HUES64 (cell line): ENCODE results near the gene SLC39A6.

Source experiments
- H3K27ac ChIP-seq: 2 replicates; pipeline ENCODE4 v1.7.0; 2013; ENCODE audit warnings: low read depth, low read length, inconsistent platforms
- H3K27me3 ChIP-seq: 2 replicates; pipeline ENCODE4 v1.6.1; 2013; ENCODE audit warnings: mild to moderate bottlenecking, low read length; ENCODE audit not compliant: insufficient read depth
- H3K36me3 ChIP-seq: 2 replicates; pipeline ENCODE4 v1.6.1; 2013; ENCODE audit warnings: mild to moderate bottlenecking, low read length; ENCODE audit not compliant: insufficient read depth
- H3K4me1 ChIP-seq: 2 replicates; pipeline ENCODE4 v1.6.1; 2013; ENCODE audit warnings: mild to moderate bottlenecking, low read length, moderate library complexity; ENCODE audit not compliant: insufficient read depth
- H3K4me3 ChIP-seq: 2 replicates; pipeline ENCODE4 v1.5.1; 2013; ENCODE audit warnings: mild to moderate bottlenecking, low read length, moderate library complexity
- H3K9ac ChIP-seq: 2 replicates; pipeline ENCODE4 v1.6.1; 2013; ENCODE audit warnings: mild to moderate bottlenecking, low read depth, low read length
- H3K9me3 ChIP-seq: 2 replicates; pipeline ENCODE4 v1.6.1; 2013; ENCODE audit warnings: low read depth, low read length; ENCODE audit not compliant: insufficient read depth
- WGBS: fragments of 150-250, 120-280 bp; methylation state at CpG from one replicate; pipeline ENCODE4 v1.1.7; 2013; ENCODE audit warnings: missing lambda C conversion rate; 5-methylcytosine and 5-hydroxymethylcytosine counted together

The SLC39A6 gene

GRCh38 chr18:36158266-36158867 lies 29.2 kb upstream of the SLC39A6 start:
- H3K27me3 ChIP-seq = no peaks in the 10 kb centered on the region
- no peak overlapping the region for H3K9ac ChIP-seq
- no peaks in the 10 kb centered on the region for H3K4me1 ChIP-seq
- no peak overlapping the region for H3K4me3 ChIP-seq
- no peaks in the 10 kb centered on the region for H3K9me3 ChIP-seq
- no peak overlapping the region for H3K27ac ChIP-seq
- H3K36me3 ChIP-seq = peaks cover 100% of the 10 kb centered on the region
- WGBS = 93% methylated on average over 5 of the region's 5 CpGs

DNA sequence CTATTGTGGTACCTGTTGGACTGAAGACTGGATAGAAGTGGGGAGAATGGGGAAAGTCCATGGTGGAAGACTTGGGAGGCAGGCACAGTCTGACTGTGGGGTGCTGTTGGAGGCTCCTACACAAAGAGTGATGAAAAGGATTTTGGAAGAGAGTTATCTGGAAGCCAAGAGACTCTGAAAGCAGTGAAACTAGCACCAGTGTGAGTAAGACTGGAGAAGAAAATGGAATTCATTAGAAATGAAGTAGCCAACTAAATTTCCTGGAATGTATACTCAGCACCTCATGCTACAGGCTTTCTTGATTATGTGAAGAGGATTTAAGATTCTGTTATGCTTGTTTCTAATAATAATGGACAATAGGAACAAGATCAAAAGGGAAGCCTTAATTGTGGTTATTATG lies 28.3 kb upstream of the SLC39A6 start:
- no peak overlapping the region for H3K27ac ChIP-seq
- no peak overlapping the region for H3K4me3 ChIP-seq
- peaks cover 100% of the 10 kb centered on the region for H3K36me3 ChIP-seq
- no peaks in the 10 kb centered on the region for H3K9me3 ChIP-seq
- H3K4me1 ChIP-seq = no peaks in the 10 kb centered on the region
- H3K9ac ChIP-seq = no peak overlapping the region
- H3K27me3 ChIP-seq = no peaks in the 10 kb centered on the region

DNA sequence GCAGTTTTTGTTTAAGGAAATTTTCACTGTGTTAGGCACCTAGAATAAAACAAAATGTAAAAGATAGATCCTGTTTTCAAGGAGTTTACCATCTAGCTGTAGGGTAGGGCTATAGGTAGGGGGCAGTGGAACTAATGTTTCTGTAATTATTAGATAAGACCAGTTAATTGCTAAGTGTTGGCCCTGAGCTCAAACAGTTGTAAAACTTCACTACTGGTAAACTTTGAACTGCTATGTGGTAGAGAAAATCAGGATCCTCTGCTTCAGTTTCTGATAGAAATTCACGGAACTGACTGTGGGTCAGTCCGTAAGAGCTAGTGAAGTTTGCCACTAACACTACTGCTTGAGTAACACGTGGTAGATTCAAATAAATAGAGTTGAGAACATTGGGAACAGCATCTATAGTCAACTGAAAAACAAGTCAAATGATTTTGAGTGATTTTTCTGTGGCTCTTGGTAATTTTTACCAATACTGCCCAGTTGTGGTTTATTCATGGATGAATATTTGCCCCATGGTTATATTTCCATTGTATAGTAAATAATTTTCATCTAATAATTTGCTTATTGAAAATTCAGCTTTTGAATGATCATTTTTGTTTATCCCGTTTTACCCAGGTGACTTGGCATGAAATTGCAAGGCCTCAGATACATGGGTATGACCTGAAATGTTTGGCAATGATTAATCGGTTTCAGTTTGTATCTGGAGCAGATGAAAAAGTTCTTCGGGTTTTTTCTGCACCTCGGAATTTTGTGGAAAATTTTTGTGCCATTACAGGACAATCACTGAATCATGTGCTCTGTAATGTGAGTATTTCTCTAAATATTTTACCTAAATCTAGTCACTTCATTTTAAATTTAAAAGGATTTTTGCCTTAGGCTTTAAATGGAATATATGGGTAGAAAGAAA lies 27.0 kb upstream of the SLC39A6 start:
- WGBS = 93% methylated on average over 7 of the region's 7 CpGs
- H3K9me3 ChIP-seq = no peaks in the 10 kb centered on the region
- H3K4me3 ChIP-seq = no peak overlapping the region
- no peaks in the 10 kb centered on the region for H3K27me3 ChIP-seq
- H3K36me3 ChIP-seq = peaks cover 100% of the 10 kb centered on the region
- no peak overlapping the region for H3K9ac ChIP-seq
- no peak overlapping the region for H3K27ac ChIP-seq
- H3K4me1 ChIP-seq = no peaks in the 10 kb centered on the region

DNA sequence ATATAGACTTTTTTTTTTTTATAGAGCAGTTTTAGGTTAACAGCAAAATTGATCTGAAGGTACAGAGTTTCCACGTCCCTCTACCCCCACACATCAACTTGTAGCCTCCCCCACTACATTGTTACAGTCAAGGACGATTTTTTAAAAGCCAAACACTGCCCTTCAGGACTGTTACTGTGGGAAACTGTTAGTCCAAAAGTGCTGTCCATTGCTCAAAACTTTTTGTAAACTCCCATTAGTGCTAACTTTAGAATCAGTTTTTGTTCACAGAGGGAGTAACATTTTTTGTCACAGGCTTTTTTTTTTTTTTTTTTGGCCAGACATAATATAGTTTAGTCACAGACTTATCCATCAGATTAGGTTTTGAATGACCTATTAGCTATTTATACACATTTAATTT lies 24.6 kb upstream of the SLC39A6 start:
- no peak overlapping the region for H3K4me3 ChIP-seq
- no peaks in the 10 kb centered on the region for H3K27me3 ChIP-seq
- H3K9ac ChIP-seq = no peak overlapping the region
- H3K36me3 ChIP-seq = peaks cover 100% of the 10 kb centered on the region
- no peaks in the 10 kb centered on the region for H3K9me3 ChIP-seq
- no peaks in the 10 kb centered on the region for H3K4me1 ChIP-seq
- H3K27ac ChIP-seq = no peak overlapping the region
- WGBS = 88% methylated on average over 2 of the region's 2 CpGs

- Histone ChIP-seq H3K27ac (no peak overlapping the region), H3K36me3 (peaks cover 100% of the 10 kb centered on the region), H3K27me3 (no peaks in the 10 kb centered on the region), H3K4me1 (no peaks in the 10 kb centered on the region), H3K9me3 (no peaks in the 10 kb centered on the region), H3K4me3 (no peak overlapping the region), H3K9ac (no peak overlapping the region)
- 99% methylated on average over 4 of the region's 4 CpGs for WGBS
These were observed 24.1 kb upstream of the SLC39A6 start for GRCh38 chr18:36153203-36153602.

- no peak overlapping the region for H3K27ac ChIP-seq
- no peaks in the 10 kb centered on the region for H3K27me3 ChIP-seq
- H3K36me3 ChIP-seq = peaks cover 99% of the 10 kb centered on the region
- H3K4me1 ChIP-seq = no peaks in the 10 kb centered on the region
- H3K9ac ChIP-seq = no peak overlapping the region
- no peak overlapping the region for H3K4me3 ChIP-seq
- H3K9me3 ChIP-seq = no peaks in the 10 kb centered on the region
- WGBS = 100% methylated on average over 1 of the region's 1 CpG
These were observed 23.6 kb upstream of the SLC39A6 start for GRCh38 chr18:36152781-36153180.

DNA sequence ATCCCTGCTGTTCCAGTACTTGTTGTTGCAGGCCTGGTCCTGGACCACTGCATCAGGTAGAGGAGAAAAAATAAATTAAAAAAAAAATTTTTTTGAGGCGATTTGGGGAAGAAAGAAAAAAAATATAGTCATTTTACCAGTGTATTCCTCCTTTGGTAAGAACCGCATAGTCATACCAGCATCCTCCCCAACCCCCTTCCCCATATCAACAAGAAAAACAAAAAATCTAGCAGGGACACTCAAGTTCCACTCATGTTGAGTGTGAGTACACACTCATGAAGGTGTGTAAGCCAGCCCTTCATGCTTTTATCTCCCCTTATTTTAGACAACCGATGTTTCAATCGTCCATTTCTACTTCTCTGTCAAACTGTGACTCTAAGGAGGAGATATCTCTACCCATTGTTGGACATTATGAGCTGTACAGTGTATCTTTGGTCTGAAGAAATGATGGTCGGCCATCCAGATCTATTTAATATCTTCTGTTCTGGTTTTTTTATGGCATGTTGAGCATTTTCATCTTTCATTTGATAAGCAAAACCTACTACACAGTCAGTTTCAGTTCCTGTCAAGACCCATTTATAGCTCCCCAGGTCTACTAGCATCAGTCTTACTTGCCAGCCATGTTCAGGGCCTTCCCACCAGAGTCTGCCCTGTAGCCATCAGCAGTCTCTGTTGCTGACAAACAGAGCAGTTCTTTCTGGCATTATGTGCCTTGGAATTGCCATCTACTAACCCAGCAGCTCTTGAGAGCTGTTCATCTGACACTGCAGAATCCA lies 20.6 kb upstream of the SLC39A6 start:
- Histone ChIP-seq H3K9ac (no peak overlapping the region), H3K27me3 (no peaks in the 10 kb centered on the region), H3K9me3 (no peaks in the 10 kb centered on the region), H3K27ac (no peak overlapping the region), H3K4me1 (no peaks in the 10 kb centered on the region), H3K36me3 (peaks cover 99% of the 10 kb centered on the region), H3K4me3 (no peak overlapping the region)
- WGBS = 97% methylated on average over 5 of the region's 5 CpGs

DNA sequence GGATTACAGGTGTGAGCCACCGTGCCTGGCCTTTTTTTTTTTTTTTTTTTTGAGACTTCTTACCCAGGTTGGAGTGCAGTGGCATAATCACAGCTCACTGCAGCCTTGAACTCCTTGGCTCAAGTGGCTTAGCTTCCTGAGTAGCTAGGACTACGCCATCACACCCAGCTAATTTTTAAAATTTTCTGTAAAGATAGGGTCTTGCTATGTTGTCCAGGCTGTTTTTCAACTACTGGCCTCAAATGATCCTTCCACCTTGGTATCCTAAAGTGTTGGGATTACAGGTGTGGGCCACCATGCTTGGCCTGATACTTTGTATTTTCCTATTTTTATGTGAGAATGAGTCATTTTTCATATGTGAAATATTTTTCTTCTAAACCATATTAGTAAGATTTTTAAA lies 14.3 kb upstream of the SLC39A6 start:
- no peak overlapping the region for H3K27ac ChIP-seq
- no peaks in the 10 kb centered on the region for H3K27me3 ChIP-seq
- peaks cover 98% of the 10 kb centered on the region for H3K36me3 ChIP-seq
- H3K9ac ChIP-seq = no peak overlapping the region
- 100% methylated on average over 1 of the region's 2 CpGs for WGBS
- no peaks in the 10 kb centered on the region for H3K4me1 ChIP-seq
- H3K4me3 ChIP-seq = no peak overlapping the region
- H3K9me3 ChIP-seq = no peaks in the 10 kb centered on the region

- WGBS = 98% methylated on average over 1 of the region's 3 CpGs
- Histone ChIP-seq H3K9ac (no peak overlapping the region), H3K4me1 (no peaks in the 10 kb centered on the region), H3K36me3 (peaks cover 98% of the 10 kb centered on the region), H3K27me3 (no peaks in the 10 kb centered on the region), H3K27ac (no peak overlapping the region), H3K4me3 (no peak overlapping the region), H3K9me3 (no peaks in the 10 kb centered on the region)
These were observed 13.6 kb upstream of the SLC39A6 start for GRCh38 chr18:36142751-36143150.

- no peak overlapping the region for H3K9ac ChIP-seq
- no peaks in the 10 kb centered on the region for H3K9me3 ChIP-seq
- no peak overlapping the region for H3K27ac ChIP-seq
- H3K4me3 ChIP-seq = no peak overlapping the region
- H3K27me3 ChIP-seq = no peaks in the 10 kb centered on the region
- no peaks in the 10 kb centered on the region for H3K4me1 ChIP-seq
- 97% methylated on average over 3 of the region's 4 CpGs for WGBS
- H3K36me3 ChIP-seq = peaks cover 98% of the 10 kb centered on the region
These were observed 12.4 kb upstream of the SLC39A6 start for GRCh38 chr18:36141576-36141975.

DNA sequence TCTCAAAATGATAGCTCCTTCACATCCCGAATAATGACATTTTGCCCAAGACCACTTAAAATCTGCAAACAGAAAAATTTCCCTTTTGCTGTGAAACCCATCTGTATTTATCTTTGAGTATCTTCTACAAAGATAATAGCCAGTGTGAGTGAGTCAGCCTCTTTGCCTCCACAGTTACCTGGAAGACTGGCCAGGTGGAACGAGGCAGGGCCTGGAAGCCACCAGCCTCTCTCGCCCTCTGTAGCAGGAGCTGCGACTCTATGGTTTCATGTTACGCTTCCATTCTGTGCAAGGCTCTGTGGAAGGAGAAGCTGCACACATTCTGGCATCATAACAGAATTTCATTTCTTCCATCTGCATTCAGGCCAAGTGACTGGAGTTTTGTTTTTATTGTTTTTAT lies 10.1 kb upstream of the SLC39A6 start:
- Histone ChIP-seq H3K27ac (no peak overlapping the region), H3K9me3 (no peaks in the 10 kb centered on the region), H3K36me3 (peaks cover 98% of the 10 kb centered on the region), H3K4me3 (no peak overlapping the region), H3K27me3 (no peaks in the 10 kb centered on the region), H3K9ac (no peak overlapping the region), H3K4me1 (no peaks in the 10 kb centered on the region)
- WGBS = 96% methylated on average over 5 of the region's 5 CpGs
